GM10847 (cell line): ENCODE results near the gene GYS2.

ENCODE experiments used
- POLR2A ChIP-seq: IDR thresholded peaks from 2 replicates; pipeline ENCODE4 v1.6.1; 2011; ENCODE audit not compliant: insufficient read length; ENCODE audit errors: extremely low read depth

The GYS2 gene

DNA sequence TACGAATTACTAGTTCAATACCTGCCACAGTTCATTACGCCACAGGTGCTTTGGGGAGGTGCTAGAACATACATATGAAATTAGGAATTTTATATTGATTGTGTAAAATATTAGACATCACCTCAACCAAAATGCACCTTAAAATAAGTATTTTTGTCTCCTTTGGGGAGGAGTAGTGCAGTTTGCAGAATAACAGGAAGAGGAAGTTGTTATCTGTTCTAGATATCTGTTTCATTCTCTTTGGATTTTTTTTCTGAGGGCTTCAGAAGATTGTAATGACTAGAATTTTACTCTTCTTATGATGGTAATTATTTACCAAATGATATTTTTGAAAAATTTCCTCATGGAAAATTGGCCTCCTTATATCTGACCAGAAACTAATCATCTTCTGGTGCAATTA lies 9.9 kb upstream of the GYS2 start:
- TF ChIP-seq POLR2A: no peak

DNA sequence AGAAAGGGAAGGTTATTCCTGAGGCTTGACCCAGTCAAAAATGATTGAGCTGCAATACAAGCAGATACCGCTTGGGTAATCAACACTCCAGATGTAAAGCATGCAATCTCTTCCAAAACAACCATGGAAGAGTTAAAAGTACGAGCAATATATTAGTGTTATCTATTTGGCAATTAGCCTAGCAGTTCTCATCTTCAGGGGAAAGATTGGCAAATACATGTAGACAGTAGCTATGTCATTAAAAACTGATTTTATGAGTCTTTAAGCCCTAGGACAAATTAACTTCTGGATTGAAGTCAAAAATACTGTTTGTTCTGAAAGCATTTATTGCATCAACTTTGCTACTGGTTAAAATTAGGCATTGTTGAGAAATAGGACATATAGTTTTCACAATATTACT lies 9.3 kb upstream of the GYS2 start:
- TF ChIP-seq POLR2A: no peak

DNA sequence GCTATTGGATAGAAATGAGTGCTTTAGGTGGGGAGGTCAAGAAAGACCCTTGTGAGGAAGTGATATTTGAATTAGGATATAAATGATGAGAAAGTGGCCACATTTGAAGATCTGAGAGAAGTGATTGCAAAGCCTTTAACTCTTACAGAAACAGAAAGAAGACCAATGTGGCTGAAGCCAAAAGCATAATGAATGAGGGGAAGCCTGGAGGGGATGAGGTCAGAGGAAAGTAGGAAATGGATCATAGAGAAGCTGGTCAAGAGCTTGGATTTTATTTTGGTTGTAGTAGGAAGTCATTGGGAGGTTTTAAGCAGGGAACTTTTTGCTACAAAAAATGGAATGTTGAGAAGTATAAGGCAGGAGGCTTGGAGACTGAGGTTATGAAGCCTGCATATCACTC lies 3.5 kb upstream of the GYS2 start:
- TF ChIP-seq POLR2A: no peak

DNA sequence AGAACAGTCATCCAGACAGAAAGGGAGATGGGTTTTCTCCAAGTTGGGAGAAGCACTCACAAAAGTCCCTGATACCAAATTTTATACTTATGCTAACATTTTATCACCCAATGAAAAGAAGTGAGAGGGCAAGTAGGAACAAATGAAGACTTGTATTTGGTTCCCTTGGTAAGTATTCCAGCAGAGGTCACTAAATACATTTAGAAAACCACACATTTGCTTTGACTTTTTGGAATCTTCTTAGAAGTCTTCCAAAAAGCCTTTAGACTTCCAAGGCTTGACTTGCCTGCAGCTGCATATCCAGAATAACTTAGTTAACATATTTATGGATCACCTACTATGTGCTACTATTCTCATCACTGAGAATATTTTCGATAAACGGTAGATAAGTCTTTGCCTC lies 3.1 kb upstream of the GYS2 start:
- TF ChIP-seq POLR2A: no peak

DNA sequence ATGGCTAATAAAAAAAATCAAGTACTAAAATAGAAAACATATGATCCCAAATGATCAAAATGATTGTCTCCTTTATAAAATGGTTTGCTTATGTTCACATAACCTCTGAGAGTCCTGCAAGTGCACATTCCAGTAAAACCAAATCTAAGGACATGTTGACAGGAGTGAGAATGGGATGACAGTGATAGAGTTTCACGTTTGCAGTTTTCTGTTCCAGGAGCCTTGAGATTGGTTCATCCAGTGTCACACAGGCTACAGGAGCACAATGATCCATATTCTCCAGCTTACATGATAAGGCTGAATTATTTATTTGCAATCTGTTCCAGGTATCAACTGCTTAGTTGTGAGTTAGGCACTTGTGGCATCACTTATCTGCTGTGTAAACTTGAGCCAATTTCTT lies 1.5 kb upstream of the GYS2 start:
- no peak for TF ChIP-seq POLR2A

DNA sequence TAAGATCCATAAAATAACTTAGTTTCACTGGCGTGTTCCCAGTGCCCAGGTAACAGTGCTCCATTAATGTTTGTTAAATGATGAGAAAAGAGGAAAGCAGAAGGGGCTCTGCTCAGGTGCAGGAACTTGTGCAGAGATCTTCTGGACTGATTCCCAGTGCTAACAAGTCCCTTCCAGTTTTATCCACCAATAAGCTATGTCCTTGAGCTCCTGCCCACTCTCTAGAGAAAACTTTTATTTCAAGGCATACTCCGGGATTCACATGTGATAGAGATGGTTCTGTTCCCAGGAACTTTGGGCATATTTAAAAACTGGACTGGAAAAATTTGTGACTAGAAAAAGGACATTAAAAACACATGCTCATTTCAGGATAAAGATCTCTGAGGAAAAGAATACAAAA lies 1.9 kb downstream of the GYS2 start:
- TF ChIP-seq POLR2A: no peak

DNA sequence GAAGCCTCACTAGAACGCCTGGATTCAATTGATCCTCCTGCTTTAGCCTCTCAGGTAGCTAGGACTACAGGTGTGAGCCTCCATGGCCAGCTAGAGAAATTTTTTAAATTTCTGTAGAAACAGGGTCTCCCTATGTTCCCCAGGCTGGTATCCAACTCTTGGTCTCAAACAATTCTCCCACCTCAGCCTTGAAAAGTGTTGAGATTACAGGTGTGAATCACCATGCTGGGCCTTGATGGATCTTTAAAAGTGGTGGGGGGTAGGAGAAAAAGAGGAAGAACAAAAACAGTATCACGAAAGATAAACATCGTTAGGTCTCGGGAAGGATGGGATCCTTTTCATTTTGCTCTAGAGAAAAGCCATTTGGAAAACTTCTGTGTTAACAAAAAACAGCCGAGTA lies 4.5 kb downstream of the GYS2 start:
- no peak for TF ChIP-seq POLR2A

DNA sequence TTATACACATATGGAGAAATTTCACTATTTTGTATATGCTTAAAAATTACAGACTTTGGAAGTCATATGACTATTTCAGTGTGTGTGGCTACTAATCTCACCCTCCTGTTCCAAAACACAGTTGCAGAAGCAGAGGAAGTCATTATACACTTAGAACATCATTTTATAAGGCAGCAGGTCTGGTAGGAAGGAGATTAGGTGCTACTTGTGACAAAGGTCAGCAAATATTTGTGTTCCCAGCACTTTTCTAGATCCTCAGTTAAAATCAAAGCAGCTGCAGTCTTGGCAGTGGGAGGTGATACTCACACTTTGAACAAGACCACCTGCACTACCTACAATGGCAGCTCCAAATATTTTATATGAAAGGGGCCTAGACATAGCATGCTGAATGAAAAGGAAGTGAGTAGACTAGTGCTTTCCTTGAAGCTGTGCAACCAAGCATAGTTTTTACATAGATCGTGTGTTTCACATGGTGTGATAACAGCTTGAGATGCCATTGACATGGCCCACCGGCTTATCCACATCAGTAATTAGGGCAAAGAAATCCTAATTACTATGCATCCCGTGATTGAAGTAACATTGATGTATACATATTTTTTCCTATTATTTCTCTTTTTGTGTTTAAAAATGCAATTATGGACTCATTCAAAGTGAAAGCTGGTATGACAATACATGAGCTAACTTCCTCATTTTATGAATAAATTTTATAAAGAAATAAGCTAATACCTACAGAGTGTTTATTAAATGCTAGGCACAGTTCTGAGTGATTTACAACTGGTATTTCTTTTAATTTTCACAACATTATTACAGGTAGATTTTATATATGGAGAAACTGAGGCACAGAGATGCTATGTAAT lies 5.3 kb downstream of the GYS2 start:
- TF ChIP-seq POLR2A: no peak

DNA sequence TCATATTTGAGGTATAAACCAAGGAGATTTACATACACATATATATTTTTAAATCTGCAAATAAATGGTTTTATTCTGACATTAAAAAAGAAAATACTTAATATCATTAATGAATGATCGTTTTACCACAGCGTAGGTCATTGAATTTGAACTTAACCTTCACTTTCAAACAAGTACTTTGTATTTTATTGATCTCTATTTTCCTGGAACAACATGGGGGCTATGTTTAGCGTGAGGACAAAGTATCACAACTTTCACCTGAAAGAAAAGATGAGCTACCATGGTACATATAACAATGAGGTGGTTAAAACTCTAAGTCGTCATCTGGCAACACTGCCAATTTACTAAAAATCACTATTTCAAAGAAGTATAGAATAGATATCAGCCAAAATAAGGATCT lies 6.0 kb downstream of the GYS2 start:
- TF ChIP-seq POLR2A: no peak

DNA sequence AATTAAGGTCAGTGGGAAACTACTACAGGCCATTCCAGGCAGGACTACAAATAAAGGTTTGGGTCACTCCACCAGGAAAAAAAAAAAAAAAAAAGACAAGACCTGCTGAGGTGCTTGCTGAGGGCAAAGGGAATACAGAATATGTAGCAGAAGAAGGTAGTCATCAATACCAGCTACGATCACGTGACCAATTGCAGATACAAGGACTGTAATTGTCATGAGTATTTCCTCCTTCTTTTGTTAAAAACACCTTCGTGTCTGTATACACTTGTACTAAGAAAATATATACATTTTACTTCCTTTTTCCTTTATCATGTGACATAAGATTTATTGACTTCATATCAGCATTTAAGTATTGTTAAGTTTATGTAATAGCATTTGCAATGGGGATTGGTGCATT lies 19.2 kb downstream of the GYS2 start:
- no peak for TF ChIP-seq POLR2A

DNA sequence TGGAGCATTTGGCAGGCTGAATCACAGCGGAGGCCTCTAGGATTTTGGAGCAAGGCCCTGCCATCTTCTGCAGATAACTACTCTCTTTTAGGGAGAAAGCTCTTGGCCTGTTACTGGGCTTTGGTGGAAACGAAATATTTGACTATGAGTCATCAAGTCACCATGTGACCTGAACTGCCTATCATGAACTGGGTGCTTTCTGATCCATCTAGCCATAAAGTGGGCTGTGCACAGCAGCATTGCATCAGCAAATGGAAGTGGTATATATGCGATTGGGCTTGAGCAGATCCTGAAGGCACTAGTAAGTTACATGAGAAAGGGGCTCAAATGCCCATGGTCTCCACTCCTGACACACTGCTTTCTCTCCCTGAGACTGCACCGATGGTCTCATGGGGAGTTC lies 21.1 kb downstream of the GYS2 start:
- no peak for TF ChIP-seq POLR2A

DNA sequence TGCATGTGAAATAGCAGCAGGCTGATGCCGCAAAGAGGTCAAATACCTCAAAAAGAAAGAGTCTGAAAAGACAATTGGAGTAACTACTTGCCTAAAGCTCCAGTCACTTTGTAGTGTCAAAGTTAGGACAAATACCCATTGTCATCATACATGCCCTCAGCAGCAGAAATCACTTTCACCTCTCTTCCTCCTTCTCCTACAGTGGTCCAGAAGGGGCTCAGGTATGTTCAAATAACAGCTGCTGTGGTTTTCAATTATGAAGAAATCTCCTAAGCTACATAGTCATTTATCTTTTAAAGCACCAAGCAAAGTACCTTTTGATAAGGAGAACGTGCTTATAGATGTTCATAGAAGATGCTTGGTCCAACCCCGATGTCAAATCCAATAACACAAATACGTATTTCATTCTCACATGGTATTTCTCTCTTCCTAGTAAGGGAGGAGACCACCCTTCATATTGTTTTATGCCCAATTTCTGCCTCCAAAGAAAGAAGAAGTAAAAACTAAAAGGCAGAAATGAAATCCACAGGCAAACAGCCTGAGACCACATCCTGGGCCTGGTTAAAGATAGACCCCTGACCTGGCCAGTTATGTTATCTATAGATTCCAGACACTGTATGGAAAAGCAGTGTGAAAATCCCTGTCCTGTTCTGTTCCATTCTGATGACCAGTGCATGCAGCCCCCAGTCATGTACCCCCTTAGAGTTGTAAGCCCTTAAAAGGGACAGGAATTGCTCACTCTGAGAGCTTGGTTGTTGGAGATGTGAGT lies 23.7 kb downstream of the GYS2 start:
- no peak for TF ChIP-seq POLR2A

DNA sequence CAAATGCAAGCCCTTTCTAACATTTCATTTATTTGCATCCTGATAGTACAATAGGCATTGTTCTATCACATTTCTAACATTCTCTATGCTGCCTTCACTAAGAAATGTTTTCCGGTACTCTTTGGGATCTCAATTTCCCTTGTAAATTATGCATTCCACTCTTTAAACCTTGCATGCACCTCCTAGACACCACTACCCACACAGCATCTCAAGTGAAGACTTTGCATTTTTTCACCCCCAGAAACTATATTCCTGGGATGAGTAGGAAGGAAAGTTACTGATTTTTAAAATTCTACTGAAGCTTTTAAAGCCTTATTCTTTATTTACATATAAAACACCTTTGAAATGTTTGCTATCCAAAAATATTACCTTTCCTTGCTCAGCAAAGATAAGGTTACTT lies 27.1 kb downstream of the GYS2 start:
- no peak for TF ChIP-seq POLR2A

DNA sequence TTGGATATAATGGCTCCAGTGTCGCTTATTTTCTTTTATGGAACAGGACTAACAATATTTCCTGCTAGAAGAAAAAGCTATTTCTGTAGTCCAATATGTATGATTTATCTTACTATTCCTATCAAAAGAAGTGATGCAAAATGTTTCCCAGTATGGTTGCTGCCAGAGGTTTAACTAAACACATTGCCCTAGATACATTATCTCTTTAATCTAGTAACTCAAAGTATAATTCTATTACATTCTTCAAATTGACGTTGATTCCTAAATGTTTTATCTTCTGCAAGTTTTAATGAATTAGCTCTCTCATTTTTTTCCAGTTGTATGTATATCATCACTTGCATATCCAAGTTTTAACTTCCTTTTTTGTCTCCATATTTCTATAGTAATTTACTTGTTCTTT lies 28.2 kb downstream of the GYS2 start:
- no peak for TF ChIP-seq POLR2A

DNA sequence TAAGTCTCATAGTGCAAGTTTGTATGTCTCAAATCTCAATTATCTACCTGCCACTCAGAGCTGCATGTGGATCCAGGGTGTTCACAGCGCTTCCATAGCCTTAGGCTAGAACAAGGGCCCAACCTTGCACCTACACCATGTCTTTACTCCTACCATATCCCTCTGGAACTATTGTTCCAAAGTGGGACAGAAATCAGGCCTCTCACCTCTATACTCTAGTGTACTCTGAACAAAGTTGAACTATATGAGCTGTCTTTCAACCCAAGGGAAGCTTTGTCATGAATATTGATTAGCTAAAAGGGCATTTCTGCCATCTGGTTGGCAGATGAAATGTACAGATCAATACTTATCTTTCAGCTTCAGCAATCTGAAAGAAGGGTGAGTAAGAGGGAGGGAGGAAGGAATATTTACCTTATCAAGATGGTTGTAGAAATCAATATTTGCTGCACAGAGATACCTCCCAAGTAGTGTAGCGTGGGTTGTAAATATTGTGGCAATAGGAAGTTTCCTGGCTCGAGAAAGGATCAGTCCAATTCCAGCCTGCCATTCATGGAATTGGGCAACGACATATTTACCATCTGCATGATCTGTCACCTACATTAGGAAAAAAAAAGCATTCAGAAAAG lies 30.8 kb downstream of the GYS2 start:
- TF ChIP-seq POLR2A: no peak

DNA sequence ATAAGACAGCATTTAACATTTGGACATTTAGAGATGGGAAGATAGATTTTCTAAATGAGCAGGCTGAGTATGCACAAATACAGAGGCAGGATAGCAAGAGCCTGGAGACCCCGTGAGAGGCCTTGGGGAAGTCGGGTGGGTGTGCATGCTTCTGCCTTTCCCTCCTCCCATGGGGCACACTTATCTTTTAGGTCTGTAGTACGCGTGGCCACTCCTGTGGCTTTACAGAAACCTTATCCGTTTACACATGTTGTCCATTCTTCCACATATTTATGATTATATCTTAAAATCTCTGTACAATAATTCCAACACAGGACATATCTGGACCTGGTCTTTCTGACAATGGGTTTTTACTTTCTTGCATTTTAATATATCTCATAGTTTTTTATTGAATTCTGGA lies 33.6 kb downstream of the GYS2 start:
- no peak for TF ChIP-seq POLR2A

DNA sequence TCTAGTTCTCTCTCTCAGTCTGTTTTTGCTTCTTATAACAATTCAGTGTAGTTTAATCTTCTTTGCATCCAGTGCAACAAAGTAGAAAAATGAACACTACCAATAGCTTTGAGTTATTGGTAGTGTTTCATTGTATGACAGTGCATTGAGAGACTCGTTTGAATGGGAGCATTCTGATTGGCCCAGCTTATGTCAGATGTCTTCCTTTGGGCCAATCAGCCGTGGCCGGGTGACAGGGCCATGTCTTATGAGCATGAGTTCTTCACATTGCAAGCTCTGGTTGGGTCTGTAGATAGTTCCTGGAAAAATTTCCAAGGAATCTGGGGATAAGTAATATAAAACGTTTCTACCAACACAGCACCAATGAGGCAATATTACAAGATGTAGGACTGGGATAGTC lies 36.5 kb downstream of the GYS2 start:
- TF ChIP-seq POLR2A: no peak

DNA sequence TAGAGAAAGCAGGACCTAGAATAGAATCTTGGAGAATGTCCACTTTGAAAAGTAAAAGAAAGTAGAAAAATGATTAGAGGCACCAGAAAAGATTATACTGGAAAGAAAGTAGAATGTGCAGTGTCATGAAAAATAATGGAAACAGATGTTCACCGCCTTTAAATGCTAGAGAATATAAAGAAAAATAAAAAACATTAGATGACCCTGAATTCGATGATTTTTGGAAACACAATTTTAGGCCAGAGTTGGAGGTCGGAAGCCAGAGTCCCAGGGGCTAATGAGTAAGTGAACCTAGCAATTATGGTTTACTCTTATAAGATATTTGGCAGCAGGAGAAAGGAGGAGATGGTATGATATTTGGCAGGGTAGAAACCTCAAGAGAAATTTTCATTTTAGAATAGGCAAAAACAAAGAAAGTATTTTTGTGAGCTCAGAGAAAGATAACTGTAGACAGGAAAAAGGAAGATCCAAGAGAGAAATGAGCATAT lies 37.7 kb downstream of the GYS2 start:
- TF ChIP-seq POLR2A: no peak
